Posterior vena cava (tissue), 2 donors: ENCODE measurements around the gene EXT2. TPM values are rescaled to one million over a fixed set of nuclear protein-coding genes. Genes with fewer than 3 reads are reported as not detected.

Source experiments
- DNase-seq: peaks from one replicate; pipeline ENCODE4 v3.0.0-alpha.2; 2020; ENCODE audit warnings: low spot score
- intact Hi-C, 2 donors: fragments of 100-400 bp; cut with DNase I; formaldehyde crosslinking; loops; one replicate each; pipeline versions ENCODE4 v1.14.1 to v1.14.2; 2022 to 2023
- total RNA-seq, 2 donors: library from RNA; stranded (reverse); fragmentation: NEBNext Ultra II Directional; extraction: Animal tissue kit (Norgen Biotek cat#: 25700); gene quantifications; one replicate each; pipeline ENCODE4 v1.2.1, GENCODE V29; 2021
- donor health status: DM: yes; HTN: yes; CAD: no.
- donor health status: DM: yes; HTN: yes; CAD: no.

Gene EXT2
- total RNA-seq, 2 donors from 2014 or later: 60.1 to 62.8 TPM

DNA sequence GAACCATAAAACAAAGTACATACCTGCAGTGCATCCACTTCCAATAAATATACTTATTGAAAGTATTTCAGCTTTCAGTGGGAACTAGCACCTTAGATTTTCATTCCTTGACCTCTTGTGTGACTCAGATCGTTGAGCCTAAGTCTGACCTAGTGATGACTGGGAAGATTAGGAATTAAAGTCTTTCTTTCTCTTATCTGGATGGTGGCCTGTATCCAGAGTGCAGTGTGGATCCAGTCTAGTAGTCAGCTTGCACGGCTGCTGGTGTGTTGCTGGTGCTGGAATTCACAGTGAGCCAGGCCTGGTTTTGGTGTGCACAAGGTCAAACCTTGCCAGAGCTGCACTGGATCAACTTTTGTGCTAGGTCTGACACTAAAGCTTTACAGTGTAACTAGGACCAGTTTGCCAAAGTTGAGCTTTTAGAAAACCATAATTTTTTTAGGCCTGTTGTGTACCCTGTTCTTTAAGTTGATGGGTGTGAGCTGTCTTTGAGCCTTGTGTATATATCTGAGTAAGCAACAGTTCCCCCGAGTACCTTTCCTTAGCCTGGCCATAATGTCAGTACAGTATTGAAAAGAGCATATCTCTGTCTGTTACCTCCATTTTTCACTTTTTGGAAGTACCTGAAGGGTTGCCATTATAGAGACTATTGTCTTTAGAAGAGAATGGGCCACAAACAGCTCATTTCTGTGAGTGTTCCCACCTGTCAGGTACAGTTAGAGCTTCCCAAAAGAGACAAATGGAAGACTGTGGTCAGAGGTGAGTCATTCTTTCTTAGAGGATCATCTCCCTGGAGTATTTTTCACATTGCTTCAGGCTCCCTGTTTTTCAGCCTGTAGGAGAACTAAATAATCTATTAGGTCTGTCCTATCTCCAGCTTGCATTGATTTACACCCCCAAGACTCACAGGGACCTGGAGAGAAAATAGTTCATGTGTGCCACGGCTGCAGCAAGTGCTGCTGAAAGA lies 124.6 kb downstream of the EXT2 start:
- intact Hi-C loops: loop anchor here in 1 of 2 donors (5.0 kb wide), 1 partner anchor 1417 kb away; no protein-coding TSS in a partner anchor
- DNase-seq: no peak

DNA sequence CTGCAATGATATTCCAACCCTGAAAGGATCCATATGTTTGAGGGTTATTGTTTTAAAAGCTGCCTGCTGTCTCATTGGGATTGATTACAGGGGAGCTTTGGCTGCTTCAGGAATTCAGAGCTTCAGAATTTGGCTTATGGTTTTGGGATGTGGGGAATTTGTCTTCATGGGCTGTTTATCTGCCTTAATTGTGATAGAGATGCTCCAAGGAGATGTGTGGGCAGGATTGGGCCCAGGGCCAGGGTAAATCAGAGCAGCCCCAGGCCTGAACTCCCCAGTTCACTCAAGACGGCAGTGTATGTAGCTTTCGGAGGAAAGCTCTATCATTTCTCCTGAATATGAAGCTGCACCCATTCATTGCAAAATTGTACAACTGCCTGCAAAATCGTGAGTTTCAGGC lies 126.0 kb downstream of the EXT2 start:
- DNase-seq: no peak
- intact Hi-C loops: no loop called here

DNA sequence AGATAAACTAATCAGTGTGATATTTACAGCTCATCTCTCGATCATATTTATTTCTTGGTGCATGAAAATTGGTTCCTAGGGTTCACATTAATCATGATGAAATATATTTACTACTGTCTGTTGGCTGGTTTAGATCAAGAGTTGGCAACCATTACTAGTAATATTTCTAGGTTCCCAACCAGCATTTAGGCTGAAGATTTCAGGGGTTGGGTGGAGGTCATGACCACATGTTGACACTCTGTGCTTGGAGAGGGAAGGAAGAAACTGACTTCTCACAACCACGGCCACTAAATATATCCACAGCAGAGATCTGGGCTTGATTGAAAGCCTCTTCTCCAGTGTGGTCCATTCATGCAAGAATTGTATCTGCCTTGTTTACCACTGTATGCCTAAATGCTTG lies 126.5 kb downstream of the EXT2 start:
- DNase-seq: no peak
- intact Hi-C loops: no loop called here

DNA sequence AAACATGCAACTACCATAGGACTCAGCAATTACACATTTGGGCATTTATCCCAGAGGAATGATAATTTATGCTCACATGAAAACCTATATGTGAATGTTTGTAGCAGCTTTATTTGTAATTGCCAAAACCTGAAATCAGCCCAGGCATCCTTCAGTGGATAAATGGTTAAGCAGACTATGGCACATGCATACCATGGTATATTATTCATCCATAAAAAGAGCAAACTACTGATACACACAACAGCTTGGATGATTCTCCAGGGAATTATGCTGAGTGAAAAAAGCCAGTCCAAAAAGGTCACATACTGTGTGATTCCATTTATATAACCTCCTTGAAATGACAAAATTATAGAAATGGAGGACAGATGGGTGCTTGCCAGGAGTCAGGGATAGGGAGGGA lies 127.8 kb downstream of the EXT2 start:
- no peak for DNase-seq
- intact Hi-C loops: no loop called here

DNA sequence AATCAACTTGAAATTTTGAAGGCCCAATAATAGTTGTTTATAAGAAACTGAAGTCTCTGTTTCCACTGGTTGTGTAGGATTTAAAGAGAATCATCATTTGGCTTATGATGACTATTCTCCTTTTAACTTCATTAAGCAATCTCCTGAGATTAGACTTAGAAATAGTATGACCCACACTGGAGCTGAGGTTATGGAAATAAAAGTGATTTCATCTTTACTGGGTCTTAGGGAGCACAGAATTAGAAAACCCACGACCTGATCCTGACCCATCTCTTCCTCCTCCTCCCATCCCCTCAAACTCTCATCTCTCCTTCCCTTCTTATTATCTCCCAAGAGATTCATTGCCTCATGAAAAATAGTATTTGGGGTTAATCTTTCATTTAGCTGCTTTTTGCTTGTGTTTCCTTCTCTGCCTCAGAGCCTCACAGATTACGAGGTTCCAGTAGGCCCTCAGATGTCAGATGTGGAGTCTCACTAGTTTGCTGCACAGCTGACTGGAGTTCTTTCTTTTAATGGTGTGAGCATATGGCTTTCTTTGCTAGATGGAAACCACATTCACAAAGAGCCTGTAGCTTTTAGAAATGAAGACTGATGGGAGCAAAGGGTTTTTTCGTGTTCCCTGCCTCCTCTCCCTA lies 129.5 kb downstream of the EXT2 start:
- DNase-seq: no peak
- intact Hi-C loops: loop anchor here in 1 of 2 donors (5.0 kb wide), 1 partner anchor 482 kb away; no protein-coding TSS in a partner anchor

DNA sequence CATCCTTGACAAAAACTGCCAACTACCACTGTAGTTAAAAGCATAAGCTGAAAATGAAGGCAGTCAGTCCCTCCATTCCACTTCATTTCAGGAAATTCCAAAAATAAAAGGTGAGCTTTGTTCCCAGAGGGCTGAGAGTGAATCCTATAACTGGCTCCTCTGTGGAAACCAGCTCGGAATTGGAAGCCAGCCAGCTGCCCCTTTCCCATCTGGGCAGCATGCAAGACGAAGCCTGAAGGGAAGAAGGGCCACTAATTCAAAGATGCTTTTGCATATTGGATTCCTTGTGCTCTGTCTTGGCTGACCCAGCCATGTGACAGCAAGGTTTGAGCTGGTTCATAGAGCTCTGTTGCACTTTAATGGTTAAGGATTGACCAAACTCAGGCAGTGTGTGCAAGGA lies 131.0 kb downstream of the EXT2 start:
- no peak for DNase-seq
- intact Hi-C loops: loop anchor here in 1 of 2 donors (5.0 kb wide), 1 partner anchor 481 kb away; no protein-coding TSS in a partner anchor

DNA sequence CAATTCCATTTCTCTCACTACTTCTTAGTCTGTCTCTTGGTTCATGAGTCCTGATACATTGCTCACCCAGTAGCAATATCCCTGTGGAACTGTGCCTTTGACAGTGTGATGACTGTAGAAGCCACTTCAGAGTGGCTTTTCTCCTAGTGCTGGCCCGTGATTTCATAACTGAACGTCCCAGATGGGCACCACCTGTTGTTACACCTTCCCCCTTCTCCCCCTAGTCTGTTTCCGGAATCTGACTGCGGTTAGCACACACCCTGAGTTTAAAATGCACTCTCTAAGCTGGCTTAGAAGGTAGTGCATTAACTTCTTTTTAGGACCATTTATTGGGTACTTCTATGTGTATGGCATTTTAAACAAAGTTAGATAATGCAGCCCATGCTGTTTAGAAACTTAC lies 131.5 kb downstream of the EXT2 start:
- intact Hi-C loops: loop anchor here in 1 of 2 donors (1.0 to 5.0 kb wide), 2 partner anchors 17 to 480 kb away; no protein-coding TSS in a partner anchor

DNA sequence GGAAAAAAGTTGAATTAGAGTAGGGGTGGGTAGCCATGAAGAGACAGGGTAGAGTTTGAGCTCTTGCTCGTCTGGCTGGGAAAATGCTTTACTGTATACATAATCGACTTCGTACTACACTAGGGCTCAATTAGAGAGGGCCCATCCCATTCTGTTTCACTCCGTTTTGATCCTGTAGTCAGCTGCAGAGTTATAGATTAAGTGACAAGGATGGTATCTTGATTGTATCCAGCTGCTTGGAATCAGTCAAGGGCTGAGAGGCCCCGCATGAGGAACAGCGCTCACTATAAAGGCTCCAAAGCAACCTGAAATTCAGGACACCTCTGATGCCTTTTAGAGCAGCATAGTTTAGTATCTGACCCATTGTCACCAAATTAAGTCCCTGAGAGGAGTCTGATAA lies 132.9 kb downstream of the EXT2 start:
- intact Hi-C loops: loop anchor here in 1 of 2 donors (5.0 kb wide), 1 partner anchor 479 kb away; no protein-coding TSS in a partner anchor

More for the DNA sequence above, 131.5 kb downstream of the EXT2 start:
- no peak for DNase-seq

DNA sequence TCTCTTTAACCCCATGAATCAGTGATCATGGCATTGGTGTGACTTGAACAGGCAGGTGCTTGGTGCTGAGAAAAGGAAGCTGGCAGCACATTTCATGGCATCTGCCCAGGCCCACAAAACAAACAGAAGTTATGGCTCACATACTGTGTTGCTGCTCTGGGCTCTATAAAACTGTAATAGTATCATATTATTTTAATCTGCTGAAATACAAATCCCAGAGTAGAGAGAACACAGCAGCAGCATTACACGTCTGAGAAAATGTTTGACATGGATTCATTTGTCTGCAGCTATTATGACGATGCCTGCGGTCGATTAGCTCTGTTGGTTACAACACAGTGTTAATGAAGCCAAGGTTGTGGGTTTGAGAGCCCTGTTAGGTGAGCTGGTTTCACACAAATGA lies 133.6 kb downstream of the EXT2 start:
- intact Hi-C loops: loop anchor here in 1 of 2 donors (5.0 kb wide), 1 partner anchor 478 kb away; no protein-coding TSS in a partner anchor
- no peak for DNase-seq

More for the DNA sequence above, 132.9 kb downstream of the EXT2 start:
- DNase-seq: no peak

DNA sequence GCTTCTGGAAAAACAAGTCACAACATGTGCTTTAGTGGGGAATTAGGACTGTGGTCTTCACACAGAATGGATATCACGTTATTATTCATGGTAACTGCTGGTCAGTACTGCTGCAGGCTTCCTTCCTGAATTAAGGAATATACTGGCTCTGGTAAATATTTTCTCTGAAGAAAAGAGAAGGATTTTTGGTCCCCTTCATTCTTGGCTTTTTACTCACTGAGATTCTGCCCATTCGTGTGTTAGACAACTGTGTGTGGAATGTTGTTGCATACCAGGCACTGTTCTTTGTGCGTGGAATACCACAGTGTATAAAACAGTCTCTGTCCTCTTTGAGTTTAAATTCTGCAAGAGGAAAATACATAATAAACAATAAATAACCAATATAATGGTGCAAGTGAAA lies 134.1 kb downstream of the EXT2 start:
- DNase-seq: no peak
- intact Hi-C loops: loop anchor here in 1 of 2 donors (5.0 kb wide), 1 partner anchor 478 kb away; no protein-coding TSS in a partner anchor

DNA sequence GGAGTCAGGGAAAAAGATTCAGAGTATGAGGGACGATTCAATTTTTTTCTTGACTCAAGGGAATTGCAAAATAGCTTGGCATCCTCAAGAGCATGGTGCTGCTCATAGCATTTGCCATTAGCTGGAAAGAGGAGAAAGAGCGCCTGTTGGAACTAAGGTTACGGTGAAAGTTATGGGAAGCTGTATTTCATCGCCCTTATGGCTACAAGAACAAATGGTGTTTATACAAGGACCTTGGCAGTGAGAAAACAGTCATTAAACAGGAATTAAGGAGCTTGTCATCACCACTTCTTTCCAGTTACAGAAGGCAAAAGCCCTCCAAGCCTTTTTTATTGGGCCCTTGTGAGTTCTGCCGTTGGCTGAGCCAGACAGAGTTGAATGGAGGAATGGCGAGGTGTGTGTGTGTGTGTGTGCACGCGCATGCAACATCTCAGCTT lies 140.3 kb downstream of the EXT2 start:
- intact Hi-C loops: no loop called here

DNA sequence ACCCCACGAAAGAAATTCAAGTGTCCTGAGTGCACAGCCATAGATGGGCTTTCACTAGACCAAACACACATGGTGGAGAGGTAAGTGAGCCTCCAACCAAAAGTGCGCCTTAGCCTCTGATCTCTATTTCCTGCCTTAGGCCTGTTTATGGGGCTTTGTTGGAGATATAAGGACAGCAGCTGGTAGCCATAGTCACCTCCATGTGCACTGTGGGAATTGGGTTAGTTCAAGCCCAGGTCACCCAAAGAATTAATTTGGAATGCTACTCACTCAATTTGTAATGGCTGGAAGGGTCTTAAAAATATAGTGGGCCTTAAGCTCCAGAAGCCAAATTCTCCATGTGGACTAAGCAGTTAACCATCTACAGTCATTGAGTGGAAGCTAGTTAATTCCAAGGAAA lies 140.8 kb downstream of the EXT2 start:
- intact Hi-C loops: no loop called here
- no peak for DNase-seq

More for the DNA sequence above, 140.3 kb downstream of the EXT2 start:
- DNase-seq: no peak

DNA sequence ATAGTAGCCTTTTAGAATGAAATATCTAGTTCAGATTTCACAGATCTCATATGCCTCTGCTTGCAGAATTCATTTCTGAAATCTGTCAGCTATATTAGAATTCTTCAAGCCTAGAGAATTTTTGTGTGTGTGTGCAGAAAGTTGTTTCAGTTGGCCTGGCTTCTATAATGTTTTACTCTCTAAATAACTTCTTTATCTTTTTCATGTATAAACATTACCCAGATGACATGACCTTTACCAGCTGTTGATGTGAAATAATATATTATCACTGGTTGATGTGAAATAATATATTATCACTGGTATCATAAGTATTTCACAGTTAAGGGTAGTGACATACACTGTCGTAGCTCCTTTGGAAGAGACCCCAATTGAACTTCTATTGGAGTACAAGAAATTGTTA lies 141.7 kb downstream of the EXT2 start:
- intact Hi-C loops: no loop called here
- no peak for DNase-seq

DNA sequence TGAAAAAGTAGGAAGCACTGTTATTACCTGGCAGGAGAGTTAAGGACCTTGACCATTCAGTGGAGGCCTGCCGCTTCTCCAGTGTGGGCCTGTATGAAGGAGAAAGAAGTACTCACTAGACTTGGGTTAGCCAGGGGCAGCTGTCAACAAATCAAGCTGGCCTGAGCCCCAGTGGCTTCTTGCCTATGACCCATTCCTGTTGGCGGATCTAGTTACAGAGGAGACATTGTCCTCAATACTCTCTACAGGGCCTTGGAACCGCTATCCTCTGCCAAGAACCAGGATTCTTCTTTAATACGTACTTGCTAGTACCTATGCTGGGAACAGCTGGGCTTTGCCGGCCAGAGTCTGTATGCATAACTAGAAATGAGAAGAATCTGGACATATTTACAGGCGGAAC lies 146.4 kb downstream of the EXT2 start:
- no peak for DNase-seq

DNA sequence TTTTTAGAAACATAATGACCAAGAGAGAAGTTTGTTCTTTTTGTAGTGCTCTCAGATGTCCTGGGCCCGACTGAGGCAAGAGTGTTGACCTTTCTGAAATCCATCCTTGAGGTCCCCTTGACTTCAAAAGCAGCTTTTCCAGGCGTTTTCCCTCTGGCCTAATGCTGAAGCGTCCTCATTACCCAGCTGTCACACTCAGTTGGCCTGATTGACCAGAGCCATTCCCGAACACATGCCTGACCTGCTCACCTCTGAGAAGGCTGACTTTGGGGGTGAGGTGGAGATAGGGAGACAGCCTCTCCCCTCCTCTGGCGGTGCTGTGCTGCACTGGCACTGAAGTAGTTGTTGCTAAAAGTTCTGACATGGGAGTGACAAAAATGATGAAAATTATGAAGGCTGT lies 147.6 kb downstream of the EXT2 start:
- intact Hi-C loops: loop anchor here in 1 of 2 donors (5.0 kb wide), 1 partner anchor 921 kb away; no protein-coding TSS in a partner anchor
- DNase-seq: no peak

More for the DNA sequence above, 146.4 kb downstream of the EXT2 start:
- intact Hi-C loops: loop anchor here in 1 of 2 donors (5.0 kb wide), 1 partner anchor 920 kb away; no protein-coding TSS in a partner anchor

DNA sequence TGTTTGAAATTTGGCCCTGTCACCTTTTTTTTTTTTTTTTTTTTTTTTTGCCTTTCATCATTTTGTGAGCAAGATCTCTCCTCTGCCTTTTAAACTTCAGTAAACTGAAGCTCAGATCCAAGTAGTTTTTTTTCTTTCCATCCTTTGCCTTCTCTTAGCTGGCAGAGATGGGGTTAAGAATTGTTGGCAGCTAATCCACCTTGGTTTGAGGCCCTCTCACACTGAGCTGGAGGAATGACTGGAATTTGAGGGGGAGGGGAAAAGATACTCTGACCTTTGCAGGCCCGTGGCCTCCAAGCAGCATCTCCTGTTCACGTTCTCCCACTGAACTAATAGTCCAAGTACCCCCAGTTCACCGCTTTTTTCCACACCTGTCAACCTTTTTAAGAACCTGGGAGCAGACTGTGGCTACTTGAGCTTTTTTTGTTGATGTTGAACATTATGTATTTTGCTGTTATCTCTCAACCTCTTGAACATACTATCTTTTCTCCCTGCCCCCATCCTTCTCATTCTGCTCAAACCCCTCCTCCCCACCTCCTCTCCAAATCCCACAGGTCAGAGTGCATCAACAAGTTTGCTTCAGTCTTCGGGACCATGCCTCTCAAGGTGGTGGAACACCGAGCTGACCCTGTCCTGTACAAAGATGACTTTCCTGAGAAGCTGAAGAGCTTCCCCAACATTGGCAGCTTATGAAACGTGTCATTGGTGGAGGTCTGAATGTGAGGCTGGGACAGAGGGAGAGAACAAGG lies 148.3 kb downstream of the EXT2 start:
- no peak for DNase-seq
- intact Hi-C loops: loop anchor here in 1 of 2 donors (1.0 to 5.0 kb wide), 2 partner anchors 16 to 921 kb away; no protein-coding TSS in a partner anchor

DNA sequence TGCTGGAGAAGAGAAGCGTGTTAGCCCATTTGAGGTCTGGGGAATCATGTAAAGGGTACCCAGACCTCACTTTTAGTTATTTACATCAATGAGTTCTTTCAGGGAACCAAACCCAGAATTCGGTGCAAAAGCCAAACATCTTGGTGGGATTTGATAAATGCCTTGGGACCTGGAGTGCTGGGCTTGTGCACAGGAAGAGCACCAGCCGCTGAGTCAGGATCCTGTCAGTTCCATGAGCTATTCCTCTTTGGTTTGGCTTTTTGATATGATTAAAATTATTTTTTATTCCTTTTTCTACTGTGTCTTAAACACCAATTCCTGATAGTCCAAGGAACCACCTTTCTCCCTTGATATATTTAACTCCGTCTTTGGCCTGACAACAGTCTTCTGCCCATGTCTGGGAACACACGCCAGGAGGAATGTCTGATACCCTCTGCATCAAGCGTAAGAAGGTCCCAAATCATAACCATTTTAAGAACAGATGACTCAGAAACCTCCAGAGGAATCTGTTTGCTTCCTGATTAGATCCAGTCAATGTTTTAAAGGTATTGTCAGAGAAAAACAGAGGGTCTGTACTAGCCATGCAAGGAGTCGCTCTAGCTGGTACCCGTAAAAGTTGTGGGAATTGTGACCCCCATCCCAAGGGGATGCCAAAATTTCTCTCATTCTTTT lies 149.3 kb downstream of the EXT2 start:
- no peak for DNase-seq
- intact Hi-C loops: loop anchor here in 1 of 2 donors (1.0 to 5.0 kb wide), 2 partner anchors 17 to 922 kb away; no protein-coding TSS in a partner anchor

DNA sequence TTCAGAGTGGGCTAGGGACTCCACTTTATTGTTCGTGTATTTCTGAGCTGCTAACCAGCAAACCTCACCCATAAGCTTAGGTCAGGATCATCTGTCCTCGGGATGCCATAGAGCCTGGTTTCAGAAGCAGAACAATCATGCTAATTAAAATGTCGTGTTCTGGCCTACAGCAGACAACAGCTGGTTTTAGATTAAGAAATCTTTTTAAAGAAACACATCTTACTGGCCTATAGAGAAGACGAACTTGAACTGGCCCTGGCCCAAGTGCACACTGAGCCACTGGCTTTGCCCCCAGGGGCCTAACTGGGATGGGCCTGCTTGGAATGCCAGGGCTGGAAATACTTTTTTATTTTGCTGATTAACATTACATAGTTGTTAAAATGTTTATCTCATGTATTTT lies 151.2 kb downstream of the EXT2 start:
- intact Hi-C loops: no loop called here
- DNase-seq: peak; percentile 80
